Measurements from ENCODE around the gene KRT72.

The KRT72 gene

GRCh38 chr12:52539083-52539820 lies 62.0 kb downstream of the KRT72 start:
- DNase-seq: no peak

GRCh38 chr12:52537101-52537500 lies 64.2 kb downstream of the KRT72 start:
- no peak for DNase-seq

Data from activated effector memory CD4-positive, alpha-beta T cell treated with Interleukin-2 at 50 U/mL for 16 hours (primary cell).